Head of caudate nucleus (tissue), 42 donors: ENCODE measurements around the gene CFAP251.
"Not testable (repeated sequence)": the region's sequence is repeated elsewhere in the genome, so short reads cannot be mapped to it uniquely, and the experiment has no call there.

Experiments
- DNase-seq, 42 donors: peaks; one replicate each; pipeline versions ENCODE4 v3.0.0 to v3.0.0-alpha.2; 2020 to 2021; ENCODE audit warnings: mixed read lengths in 7 of 42
- intact Hi-C: fragments of 100-400 bp; cut with DNase I; formaldehyde crosslinking; loops from one replicate; pipeline ENCODE4 v1.15.0; 2022

Gene CFAP251, protein sequence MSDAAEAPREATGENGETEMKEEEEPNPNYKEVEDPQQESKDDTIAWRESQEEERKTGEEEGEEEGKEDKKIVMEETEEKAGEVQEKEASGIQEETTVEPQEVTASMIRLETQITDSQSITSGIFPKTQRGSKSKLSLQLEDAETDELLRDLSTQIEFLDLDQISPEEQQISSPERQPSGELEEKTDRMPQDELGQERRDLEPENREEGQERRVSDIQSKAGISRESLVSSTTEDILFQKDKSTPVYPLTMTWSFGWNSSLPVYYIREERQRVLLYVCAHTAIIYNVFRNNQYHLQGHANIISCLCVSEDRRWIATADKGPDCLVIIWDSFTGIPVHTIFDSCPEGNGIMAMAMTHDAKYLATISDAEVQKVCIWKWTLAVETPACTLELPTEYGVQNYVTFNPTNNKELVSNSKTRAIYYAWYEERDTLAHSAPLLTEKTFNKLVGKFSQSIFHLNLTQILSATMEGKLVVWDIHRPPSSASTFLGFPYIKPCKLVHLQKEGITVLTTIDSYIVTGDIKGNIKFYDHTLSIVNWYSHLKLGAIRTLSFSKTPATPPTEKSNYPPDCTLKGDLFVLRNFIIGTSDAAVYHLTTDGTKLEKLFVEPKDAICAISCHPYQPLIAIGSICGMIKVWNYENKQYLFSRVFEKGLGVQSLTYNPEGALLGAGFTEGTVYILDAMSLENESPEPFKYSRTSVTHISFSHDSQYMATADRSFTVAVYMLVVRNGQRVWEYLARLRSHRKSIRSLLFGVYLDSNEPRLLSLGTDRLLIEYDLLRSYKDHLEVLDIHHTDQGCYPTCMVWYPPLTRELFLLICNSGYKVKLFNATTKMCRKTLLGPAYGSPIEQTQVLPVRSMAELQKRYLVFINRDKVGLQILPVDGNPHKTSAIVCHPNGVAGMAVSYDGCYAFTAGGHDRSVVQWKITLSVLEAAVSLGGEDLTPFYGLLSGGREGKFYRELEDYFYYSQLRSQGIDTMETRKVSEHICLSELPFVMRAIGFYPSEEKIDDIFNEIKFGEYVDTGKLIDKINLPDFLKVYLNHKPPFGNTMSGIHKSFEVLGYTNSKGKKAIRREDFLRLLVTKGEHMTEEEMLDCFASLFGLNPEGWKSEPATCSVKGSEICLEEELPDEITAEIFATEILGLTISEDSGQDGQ

DNA sequence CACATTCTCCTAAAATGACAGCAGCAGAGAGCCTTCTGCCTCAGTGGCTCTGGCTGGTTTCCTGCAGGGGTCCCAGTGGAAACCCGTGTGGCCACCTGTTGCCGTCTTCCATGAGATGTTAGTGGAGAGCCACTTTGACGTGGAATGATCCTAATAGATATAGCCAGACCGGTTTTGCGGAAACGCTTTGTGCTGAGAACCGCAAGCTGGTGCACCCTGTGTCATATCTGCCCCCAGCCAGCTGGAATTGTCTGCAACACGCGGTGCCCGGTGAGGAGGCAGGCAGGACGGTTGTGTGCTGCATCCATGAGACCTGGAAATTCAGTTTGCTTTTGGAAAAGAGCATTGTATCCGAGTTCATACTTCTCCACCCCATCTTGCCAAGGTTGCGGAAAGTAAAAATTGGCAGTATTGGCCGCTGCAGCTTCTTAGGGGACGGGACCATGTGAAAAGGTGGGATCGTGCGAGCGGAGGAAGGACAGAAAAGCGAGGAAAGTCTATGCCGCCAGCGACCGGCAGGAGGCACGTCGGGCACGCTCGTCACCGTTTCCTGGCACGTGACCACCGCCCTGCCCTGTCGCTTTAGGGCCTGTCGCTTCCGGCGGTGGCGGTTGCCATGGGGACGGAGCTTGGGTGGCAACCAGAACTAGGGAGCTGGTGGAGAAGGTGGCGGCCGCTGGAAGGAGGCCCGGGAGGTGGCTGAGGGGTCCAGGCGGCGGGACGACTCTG lies at the start of gene CFAP251:
Gene CFAP251, plus strand, starts transcription at position 643 of the 729 bp plus-strand sequence. CDS start 2,714 bp downstream, outside the sequence.
- peak; percentile 91 to 99 (median 97) for DNase-seq
- intact Hi-C loops = loop anchor here (10.0 kb wide), 1 partner anchor 107 kb away; the partner anchor contains the start of gene BCL7A

DNA sequence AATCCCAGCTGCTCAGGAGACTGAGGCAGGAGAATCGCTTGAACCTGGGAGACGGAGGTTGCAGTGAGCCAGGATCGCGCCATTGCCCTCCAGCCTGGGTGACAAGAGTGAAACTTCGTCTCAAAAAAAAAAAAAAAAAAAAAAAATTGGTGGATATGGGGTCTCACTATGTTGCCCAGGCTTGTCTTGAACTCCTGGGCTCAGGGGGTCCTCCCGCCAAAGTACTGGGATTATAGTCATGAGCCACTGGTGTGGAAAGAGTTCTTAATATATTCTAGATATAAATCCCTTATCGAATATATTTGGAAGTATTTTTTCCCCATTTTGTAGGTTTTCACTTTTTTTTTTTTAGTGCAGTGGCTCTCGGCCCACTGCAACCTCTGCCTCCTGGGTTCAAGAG lies 49.2 kb upstream of the CFAP251 start:
- DNase-seq, intact Hi-C loops: not testable (repeated sequence)

DNA sequence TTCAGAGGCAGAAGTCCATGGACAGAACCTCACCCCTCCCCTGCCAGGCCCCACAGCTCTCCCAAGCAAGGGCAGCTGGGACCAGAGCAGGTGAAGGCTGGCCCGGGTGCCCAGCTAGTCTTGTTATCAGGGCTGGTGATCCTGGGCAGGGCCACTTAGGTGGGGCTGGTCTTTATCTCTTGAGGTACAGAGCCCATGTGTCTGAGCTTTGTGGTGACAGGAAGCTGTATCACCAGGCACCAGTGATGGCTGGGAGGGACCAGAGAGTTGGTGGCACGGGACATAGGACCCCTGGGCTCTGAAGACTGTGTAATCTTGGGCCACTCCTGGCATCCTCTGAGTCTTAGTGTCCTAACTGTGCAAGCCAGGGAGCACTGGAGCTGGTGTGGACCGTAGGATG lies 46.9 kb upstream of the CFAP251 start:
- no peak for DNase-seq
- intact Hi-C loops = no loop called here

DNA sequence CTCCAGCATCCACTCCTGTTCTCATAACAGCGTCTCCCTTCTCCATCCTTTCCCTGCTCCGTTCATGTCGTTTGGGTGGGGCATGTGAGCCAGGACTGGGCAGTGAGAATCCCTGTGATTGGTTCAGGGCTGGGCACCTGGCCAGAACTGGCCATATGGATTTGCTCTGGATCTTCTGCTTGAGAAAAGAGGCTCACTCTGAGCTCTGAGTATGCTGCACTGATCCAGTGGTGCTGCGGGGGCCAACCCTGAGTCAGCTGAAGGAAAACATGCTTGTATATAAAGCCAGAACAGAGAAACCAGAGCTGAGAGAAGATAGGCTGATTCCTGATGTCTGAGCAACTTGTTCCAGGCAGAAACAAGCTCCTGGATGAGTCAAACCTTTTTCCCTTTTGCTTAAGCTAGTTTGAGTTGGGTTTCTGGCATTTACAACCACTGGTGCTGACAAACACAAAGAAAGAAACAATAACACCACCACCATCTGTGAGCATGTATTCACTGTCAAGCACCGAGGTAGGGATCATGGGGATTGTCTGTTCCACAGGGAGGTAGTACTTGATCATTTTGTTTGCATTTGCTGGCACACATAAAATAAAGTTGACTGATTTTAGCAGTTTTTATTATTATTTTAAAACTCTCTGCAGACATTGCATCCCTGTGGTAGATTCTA lies 45.7 kb upstream of the CFAP251 start:
- peak in 13 of 42 donors; percentile 7 to 45 (median 22) for DNase-seq
- intact Hi-C loops = no loop called here

DNA sequence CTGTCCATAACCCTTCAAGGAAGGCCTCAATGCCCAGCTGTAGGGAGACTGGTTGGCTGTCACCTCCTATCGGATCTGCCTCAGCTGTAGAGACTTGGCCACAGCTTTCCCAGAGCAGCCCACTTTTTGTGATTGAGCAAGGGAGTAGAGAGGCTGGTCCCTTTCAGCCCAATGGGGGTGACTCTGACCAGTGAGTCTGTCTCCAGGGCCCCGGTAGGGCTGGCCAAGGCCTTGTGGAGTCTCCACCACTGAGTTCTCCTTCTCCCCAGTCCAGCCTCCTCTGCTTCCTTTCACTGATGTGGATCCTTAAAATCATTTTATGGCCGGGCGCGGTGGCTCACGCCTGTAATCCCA lies 45.2 kb upstream of the CFAP251 start:
- intact Hi-C loops = no loop called here

DNA sequence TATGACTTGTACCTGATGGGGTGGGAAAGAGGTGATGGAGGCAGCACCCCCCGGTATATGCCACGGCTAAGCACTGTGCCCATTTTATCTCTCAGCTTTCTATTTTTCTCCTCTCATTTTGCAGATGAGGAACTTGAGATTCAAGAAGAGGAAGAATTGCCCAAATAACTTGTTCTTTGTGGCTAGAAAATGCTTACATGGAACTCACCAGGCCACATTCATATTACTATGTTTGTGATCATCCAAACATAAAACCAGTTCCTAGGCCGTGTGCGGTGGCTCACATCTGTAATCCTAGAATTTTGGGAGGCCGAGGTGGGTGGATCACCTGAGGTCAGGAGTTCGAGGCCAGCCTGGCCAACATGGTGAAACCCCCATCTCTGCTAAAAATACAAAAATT lies 44.3 kb upstream of the CFAP251 start:
- intact Hi-C loops = no loop called here
- no peak for DNase-seq

More for the DNA sequence above, 45.2 kb upstream of the CFAP251 start:
- no peak for DNase-seq

DNA sequence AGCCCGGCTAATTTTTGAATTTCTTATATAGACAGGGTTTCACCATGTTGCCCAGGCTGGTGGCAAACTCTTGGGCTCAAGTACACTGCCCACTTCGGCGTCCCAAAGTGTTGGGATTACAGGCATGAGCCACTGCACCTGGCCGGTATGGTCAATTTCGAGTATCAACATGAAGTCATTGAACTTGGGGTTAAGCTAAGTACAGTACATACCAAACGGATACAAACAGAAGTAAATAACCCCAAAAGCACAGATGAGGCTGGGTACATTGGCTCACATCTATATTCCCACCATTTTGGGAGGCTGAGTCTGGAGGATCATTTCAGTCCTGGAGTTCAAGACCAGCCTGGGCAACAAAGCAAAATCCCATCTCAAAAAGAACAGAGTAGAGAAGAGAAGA lies 42.8 kb upstream of the CFAP251 start:
- intact Hi-C loops = no loop called here
- no peak for DNase-seq

DNA sequence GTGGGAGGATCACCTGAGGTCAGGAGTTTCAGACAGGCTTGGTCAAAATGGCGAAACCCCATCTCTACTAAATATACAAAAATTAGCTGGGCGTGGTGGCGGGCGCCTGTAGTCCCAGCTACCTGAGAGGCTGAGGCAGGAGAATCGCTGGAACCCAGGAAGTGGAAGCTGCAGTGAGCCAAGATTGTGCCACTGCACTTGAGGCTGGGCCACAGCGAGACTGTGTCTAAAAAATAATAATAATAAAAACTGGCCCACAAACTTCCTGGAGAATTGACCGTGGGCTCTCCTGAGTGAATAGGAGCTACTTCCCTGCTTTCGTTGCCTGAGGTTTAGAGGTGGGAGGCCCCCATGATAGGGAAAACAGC lies 42.3 kb upstream of the CFAP251 start:
- DNase-seq, intact Hi-C loops: not testable (repeated sequence)

DNA sequence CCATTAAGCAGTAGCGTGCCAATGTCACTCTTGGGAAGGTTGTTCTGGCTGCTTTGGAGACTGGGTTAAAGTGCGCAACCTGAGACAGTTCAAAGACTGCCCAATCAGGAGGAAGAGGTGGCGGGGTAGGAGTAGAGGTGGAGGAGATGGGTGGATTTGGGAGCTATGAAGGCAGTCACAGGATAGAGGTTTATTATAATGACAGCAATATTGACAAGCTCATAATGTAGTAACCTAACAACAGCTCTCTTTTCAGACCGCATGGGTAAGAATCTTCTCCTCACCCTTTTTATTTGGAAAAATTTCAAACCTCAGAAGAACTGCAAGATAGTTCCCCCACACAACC lies 35.1 kb upstream of the CFAP251 start:
- DNase-seq = no peak
- intact Hi-C loops = no loop called here

DNA sequence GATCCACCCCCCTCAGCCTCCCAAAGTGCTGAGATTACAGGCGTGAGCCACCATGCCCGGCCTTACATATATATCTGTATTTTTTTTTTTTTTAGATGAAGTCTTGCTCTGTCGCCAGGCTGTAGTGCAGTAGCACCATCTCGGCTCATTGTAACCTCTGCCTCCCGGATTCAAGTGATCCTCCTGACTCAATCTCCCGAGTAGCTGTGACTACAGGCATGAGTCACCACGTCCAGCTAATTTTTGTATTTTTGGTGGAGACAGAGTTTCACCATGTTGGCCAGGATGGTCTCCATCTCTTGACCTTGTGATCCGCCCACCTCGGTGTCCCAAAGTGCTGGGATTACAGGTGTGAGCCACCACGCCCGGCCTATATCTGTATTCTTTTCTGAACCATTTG lies 33.3 kb upstream of the CFAP251 start:
- intact Hi-C loops = loop anchor here (5.0 kb wide), 2 partner anchors 73 to 88 kb away; no protein-coding TSS in a partner anchor
- not testable (repeated sequence) for DNase-seq

DNA sequence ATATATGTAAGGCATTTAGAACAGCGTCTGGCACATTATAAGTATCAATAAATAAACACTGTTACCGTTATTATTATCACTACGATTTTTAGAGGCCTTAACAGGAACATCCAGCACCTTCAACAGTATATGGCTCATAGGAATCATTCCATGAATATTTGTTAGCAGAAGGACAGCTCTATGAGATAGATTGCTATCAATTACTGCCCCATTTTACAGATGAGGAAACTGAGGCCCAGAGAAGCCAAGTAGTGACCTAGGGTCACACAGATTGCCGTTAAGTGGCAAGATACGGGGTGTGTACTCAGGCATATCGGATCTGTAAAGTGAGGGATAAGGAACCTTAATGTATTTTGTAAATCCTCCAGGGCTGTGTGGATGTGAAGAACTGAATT lies 30.3 kb upstream of the CFAP251 start:
- intact Hi-C loops = loop anchor here (5.0 kb wide), 2 partner anchors 76 to 91 kb away; no protein-coding TSS in a partner anchor
- DNase-seq = no peak

DNA sequence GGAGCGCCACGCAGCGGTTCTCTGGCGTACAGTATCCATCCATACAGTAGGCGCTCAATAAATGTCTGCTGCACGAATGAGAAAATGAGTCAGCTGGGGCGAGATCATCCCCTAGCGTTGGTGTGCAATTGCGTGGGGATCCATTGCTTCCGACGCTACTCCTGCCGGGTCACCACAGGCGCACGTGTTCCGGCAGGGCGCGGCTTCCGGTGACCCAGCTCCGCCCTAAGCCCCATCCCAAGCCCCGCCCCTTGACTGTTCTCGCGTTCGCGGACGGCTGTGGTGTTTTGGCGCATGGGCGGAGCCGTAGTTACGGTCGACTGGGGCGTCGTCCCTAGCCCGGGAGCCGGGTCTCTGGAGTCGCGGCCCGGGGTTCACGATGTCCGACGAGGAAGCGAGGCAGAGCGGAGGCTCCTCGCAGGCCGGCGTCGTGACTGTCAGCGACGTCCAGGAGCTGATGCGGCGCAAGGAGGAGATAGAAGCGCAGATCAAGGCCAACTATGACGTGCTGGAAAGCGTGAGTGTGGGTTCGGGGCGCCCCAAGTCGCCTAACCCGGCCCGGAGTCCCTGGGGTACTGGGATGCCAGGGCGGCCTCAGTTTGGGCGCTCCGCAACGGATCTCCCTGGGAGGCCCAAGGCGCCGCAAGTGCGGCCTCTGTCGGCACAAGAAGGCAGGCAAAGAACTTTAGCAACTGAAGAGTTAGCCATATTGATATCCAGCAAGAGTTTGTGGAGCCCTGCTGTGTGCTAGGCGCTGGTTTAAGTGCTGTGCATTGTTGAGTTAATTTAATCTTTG lies 29.7 kb upstream of the CFAP251 start, which contains the start of gene PSMD9:
Gene PSMD9, plus strand, starts transcription at position 313 of the 796 bp plus-strand sequence. Its CDS starts 67 bp downstream, at position 380.
- intact Hi-C loops = loop anchor here (5.0 kb wide), 2 partner anchors 76 to 91 kb away; no protein-coding TSS in a partner anchor
- DNase-seq = peak; percentile 93 to 99 (median 98)

DNA sequence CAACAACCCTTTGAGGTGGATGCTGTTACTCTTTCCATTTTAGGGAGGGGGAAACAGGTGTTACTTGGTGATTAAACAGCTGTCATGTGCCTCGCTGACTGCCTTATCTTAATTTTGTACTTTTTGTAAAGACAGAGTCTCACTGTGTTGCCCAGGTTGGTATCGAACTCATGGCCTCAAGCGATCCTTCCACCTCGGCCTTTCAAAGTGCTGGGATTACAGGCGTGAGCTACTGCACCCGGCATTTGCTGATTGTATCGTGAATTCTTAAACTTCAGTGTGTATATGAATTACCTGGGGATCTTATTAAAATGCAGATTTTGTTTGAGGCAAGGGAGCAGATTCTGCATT lies 29.1 kb upstream of the CFAP251 start:
- no peak for DNase-seq
- intact Hi-C loops = loop anchor here (5.0 kb wide), 2 partner anchors 77 to 92 kb away; no protein-coding TSS in a partner anchor

DNA sequence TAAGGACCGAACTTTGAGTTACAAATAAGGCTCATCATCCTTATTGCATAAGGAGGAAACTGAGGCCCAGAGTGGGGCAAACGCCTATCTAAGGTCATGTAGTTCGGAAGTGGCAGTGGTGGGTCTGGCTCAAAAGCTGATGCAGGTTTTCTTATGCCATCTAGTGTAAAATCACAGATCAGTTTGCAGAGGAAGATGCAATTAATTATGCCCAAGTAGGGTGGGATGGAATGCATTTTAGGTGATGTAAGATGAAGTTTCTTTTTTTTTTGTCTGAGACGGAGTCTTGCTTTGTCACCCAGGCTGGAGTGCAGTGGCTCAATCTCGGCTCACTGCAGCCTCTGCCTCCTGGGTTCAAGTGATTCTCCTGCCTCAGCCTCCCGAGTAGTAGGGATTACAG lies 28.7 kb upstream of the CFAP251 start:
- not testable (repeated sequence) for DNase-seq
- intact Hi-C loops = loop anchor here (5.0 kb wide), 2 partner anchors 77 to 92 kb away; no protein-coding TSS in a partner anchor

DNA sequence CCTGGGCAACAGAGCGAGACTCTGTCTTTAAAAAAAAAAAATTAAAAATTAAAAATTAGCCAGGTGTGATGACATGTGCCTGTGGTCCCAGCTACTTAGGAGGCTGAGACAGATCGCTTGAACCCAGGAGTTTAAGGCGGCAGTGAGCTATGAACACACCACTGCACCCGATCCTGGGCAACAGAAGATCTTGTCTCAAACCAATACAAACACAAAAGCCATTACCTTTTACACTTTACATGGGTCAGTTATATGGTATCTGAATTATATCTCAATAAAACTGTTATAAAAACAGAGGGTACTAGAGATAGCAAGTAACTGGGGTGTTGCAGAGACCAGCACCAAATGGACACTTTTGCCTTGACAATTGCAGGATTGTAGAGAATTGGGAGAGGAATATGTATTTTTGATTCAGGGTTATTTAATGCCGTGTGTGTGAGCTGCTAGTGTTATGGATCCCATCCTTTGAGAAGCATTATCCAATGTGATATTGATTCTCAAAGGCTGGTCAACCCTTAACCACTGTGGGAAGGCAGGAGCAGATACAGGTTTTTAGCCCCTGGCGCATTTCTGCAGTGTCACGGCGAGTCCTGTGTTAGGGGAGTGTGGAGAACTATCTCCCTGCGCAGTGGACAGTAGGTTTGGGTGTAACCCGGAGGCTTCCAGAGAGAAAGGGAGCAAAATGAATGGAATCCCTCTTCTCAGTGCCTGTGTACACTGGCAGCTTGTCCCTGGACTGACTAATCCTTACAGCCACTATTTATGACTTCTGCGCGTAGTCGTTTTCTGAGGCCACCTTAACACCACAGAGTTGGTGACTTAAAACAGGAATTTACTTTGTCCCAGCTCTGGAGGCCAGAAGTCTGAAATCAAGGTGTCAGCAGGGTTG lies 25.5 kb upstream of the CFAP251 start:
- intact Hi-C loops = no loop called here
- no peak for DNase-seq

DNA sequence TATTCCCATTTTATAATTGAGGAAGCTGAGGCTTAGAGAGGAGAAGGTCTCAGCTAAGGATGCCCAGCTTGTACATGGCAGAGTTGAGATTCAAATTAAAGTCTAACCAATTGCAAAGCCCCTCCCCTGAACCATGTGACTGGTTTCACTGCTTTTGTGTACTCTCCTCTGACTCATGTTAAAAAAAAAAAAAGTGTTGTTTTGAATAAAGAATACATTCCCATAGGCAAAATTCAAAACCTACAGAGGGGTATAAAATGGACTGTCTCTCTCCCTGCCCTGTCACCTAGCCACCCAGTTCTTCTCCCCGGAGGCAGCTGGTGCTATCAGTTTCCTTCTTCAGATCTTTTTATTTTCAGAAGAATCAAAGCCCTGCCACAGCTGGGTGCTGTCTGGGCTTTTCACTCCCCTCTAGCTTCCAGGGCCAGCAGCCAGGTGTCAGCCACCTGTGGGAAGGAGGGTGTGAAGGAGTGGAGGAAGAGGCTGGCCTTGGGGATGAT lies 24.4 kb upstream of the CFAP251 start:
- DNase-seq = peak in 2 of 42 donors; percentile 47 to 48
- intact Hi-C loops = no loop called here
